ENCODE data around the gene RPP14.
A peak's percentile ranks its signal among the peaks of the same experiment; 100 is the strongest.
"Not testable (repeated sequence)": the region's sequence is repeated elsewhere in the genome, so short reads cannot be mapped to it uniquely, and the experiment has no call there.

Gene RPP14

DNA sequence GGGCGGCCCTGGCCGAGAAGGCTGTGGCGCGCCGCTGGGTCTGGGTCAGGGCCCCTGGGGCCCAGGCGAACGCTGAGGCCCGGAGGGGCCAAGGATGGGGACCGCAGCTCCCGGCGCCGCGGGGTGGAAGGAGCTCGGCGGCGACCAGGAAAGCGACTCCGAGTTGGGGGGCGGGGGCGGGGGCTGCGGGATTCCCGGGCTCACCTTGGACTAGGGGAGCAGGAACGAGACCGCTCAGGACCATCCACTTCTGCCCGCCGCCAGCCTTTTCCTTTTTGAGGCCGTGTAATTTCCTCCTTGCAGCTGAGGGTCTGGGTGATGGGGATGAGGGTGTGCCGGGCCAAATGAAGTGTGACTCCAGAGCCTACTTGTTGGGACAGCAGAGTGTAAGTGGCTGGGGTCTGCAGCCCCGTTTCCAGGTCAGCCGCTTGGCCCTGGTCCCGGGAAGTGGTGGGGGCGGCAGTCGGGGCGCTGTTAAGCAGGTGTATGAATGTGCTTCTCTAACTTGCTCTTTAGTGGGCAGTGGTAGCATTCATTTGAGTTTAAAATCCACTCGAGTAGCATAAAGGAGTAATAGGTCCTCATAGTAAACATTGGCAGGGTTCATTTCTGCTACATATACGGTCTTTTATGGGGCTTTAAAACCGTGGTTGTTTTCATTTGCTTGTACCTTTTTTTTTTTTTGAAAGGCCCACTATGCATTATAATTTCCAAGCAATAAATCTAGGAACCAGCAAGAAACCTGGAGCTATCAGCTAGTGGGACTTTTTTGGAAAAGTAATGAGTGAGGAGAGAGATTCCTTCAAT is 27.4 kb downstream of the RPP14 start:
- no peak for DNase-seq

- no peak for DNase-seq
Observed at GRCh38 chr3:58334013-58334321, 27.9 kb downstream of the RPP14 start.

- DNase-seq: no peak
Observed at GRCh38 chr3:58334506-58334884, 28.4 kb downstream of the RPP14 start.

DNA sequence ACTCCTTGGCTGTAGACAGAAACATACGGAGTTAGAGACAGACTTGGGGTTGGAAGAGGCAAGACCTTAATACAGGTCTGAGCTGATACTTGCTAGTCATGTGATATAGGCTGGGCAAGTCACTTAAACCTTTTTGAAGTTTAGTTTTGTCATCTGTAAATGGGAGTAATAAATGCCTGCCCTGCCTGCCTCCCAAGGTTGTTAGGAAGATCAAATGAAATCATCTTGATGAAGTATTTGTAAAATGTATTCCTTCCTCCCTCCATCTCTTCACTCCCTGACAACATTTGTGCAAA is 29.6 kb downstream of the RPP14 start:
- DNase-seq: no peak

- no peak for DNase-seq
Observed at GRCh38 chr3:58336135-58336882, 30.3 kb downstream of the RPP14 start.

- DNase-seq: no peak
Observed at GRCh38 chr3:58337190-58337589, 31.1 kb downstream of the RPP14 start.

- DNase-seq: not testable (repeated sequence)
Observed at GRCh38 chr3:58339146-58339545, 33.1 kb downstream of the RPP14 start.

GRCh38 chr3:58340594-58341244 is 34.7 kb downstream of the RPP14 start:
- DNase-seq: no peak

DNA sequence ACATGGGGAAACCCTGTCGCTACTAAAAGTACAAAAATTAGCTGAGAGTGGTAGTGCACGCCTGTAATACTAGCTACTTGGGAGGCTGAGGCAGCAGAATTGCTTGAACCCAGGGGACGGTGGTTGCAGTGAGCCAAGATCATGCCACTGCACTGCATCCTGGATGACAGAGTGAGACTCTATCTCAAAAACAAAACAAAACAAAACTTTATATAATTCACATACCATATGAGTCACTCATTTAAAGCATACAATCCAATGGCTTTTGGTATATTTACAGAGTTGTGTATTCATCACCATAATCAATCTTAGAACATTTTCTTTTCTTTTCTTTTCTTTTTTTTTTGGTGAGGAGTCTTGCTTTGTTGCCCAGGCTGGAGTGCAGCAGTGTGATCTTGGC is 35.3 kb downstream of the RPP14 start:
- DNase-seq: no peak

DNA sequence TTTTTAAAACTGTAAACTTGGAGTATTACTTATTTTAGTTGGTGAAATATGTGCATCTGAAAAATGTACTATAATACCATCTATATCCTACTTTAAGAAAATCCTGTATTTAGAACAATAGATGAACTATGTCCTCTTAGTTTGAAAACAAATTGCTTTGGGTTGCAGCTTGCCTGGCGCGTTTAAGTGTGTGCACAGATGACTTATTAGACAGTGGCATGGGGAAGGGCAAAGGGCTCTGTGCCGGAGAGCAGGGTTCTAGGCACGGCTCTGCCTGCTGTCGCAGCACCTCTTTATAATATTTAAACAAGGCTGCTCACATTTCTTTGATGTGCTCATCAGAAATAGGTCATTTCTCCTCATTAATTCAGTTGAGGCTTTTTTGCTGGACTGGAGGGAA is 36.6 kb downstream of the RPP14 start:
- no peak for DNase-seq

- no peak for DNase-seq
Observed at GRCh38 chr3:58345457-58345856, 39.4 kb downstream of the RPP14 start.

DNA sequence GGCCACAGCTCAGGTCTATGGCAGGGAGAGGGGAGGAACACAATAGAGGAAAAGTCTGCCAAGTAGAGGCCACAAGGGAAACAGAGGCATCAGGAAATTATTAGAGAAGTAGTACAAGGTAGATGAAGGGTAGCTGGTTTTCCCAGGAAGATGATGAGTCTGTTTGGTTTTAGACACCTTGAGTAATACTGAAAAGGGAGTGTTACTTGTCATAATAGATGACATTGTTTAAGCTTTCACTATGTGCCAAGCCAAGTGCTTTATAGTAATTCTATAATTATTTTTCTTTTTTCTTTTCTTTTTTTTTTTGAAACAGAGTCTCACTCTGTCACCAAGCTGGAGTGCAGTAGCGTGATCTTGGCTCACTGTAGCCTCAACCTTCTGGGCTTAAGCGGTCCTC is 40.3 kb downstream of the RPP14 start:
- DNase-seq: no peak

DNA sequence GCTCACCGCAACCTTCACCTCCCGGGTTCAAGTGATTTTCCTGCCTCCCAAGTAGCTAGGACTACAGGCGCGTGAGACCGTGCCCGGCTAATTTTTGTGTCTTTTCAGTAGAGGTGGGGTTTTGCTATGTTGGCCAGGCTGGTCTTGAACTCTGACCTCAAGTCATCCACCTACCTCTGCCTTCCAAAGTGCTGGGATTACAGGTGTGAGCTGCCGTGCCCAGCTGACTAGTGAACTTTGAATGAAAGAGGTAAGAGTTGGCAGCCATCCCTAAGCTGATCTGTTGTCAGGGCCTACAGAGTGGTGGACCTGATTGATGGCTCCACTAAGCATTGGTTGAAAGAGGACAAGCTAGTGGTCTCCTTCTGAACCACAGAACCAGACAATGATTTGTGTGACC is 41.9 kb downstream of the RPP14 start:
- no peak for DNase-seq

DNA sequence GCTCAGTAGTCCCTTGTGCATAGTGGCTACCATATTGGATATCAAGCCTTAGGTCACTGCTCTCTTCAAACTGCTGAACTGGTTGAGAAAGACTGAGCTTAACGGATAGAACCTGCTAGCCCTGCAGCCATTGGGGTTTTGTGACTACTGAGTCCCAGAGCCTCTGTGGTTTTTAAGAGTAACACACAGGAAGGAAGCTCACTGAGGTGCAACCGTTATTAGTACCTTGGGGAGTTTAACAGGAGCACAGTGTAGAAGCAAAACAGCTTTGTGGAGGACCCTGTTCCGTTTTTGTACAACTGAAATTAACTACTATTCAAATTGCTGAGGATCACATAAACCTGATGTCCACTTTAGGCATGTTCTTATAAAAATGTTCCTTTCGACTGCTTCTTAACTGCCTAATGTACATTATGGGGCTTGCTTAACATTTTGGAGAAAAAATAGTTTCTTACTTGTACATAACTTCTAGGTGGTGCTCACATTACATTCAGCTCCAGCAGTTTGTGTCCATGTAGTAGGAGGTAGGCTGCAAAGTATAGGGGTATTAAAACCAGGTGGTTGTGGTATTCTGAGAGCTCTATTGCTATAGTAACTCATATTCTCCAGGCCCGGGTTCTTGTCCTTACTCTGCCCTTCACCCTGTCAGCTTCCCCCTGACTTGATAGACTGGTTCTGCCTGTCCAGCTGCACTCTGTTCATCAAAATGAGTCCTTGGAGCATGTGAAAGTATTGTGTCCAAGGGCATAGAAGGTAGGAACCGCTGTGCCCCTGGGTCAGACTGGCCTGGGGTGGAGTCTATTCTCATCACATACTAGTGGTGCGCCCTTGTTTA is 44.0 kb downstream of the RPP14 start:
- no peak for DNase-seq

GRCh38 chr3:58350627-58351013 is 44.6 kb downstream of the RPP14 start:
- DNase-seq: no peak

DNA sequence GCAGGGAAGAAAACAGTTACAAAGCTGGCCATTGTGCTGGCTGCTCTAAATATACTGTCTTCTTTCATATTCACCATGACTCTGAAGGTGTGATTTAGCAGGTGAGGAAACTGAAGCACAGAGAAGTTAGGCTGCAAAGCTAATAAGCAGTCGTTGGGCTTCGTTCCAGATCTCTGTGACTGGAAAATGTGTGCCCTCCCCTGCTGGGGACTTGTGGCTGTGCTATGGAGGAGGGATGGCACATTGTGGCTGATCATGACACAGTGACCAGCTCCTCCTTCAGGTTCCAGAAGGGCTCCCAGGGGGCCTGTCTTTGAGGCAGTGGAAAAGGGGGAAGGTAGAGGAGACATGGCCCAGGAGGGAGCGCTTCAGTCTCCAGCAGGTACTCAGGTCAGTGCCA is 45.9 kb downstream of the RPP14 start:
- no peak for DNase-seq

DNA sequence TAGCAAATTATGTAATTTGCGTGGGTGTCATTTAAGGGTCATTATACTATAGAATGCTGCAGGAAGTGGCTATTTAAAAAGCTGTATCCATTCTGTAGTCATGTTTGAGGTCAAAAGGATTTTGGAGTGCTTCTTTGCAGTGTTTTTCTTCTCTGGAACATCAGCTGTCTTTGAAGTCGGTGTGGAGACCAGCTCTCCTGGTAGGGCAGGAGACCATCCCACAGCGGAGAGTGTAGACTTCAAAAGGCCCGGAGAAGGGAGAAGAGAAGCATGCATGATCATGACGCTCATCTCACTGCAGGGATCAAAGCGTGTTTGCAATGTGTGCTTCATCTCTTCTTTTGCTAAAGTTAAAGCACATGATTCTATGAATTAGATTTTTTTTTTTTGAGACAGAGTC is 46.6 kb downstream of the RPP14 start:
- no peak for DNase-seq

GRCh38 chr3:58353722-58354553 is 47.9 kb downstream of the RPP14 start:
- DNase-seq: no peak

DNA sequence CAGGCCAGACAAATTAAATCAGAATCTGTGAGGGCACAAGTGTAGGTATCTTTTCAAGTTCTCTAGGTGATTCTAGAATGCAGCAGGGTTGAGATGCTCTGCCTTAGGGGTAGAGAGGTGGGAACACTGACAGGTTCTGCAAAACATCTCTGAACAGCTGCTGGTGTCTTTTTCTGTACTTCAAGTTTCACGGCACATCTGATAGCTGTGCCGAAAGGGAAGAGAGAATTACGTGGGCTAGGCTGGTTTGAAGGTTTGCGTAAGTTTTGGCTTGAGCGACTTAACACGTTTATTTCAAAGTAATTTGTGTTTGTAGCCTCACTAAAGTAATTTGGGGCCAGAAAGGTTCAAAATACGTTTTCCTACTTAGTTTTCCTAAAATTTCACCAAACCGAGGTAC is 49.1 kb downstream of the RPP14 start:
- DNase-seq: no peak

GRCh38 chr3:58356054-58356453 is 50.0 kb downstream of the RPP14 start:
- peak; percentile 32 for DNase-seq

DNA sequence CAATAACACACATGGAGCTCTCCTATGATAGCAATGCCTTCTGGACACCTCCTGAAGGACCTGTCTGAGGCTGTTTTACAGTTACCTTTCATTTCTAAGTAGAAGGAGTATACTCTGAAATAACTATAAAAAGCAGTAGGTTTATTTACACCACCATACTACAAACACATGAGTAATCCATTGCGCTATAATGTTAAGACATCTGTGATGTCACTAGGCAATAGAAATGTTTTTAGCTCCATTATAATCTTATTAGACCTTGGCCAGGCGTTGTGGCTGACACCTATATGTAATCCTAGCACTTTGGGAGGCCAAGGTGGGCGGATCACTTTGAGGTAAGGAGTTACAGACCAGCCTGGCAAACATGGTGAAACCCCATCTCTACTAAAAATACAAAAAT is 51.4 kb downstream of the RPP14 start:
- DNase-seq: no peak

DNA sequence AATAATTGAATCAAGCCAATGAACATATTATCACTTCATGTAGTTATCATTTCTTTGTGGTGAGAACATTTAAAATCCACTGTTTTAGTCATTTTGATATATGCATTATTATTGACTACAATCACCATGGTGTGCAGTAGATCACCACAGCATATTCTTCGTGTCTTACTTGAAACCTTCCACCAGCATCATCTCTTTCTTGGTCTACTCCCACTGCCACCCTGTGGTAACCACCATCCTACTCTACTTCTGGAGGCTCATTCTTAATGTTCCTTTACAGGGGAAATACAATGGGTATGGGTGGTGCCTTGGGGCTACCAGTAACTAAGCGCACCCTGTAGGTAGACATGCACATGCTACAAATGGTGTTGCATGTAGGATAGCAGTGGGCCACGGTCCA is 52.0 kb downstream of the RPP14 start:
- DNase-seq: no peak

- DNase-seq: no peak
Observed at GRCh38 chr3:58358808-58359207, 52.8 kb downstream of the RPP14 start.

Data from NCI-H2171 (cell line).